Measurements from ENCODE around the gene CD1B. TPM values are rescaled to one million over a fixed set of nuclear protein-coding genes. Genes with fewer than 3 reads are reported as not detected.
"Not testable (repeated sequence)": the region's sequence is repeated elsewhere in the genome, so short reads cannot be mapped to it uniquely, and the experiment has no call there.

The CD1B gene
- total RNA-seq, 1 experiment from 2014 or later: not detected

- no peak for DNase-seq (ENCODE audit: low spot score)
Observed at GRCh38 chr1:158329300-158329699, 2.0 kb downstream of the CD1B start.

- no peak for DNase-seq (ENCODE audit: low spot score)
Observed at GRCh38 chr1:158328426-158328825, 2.9 kb downstream of the CD1B start.

GRCh38 chr1:158327481-158327880 is 3.9 kb downstream of the CD1B start:
- DNase-seq (ENCODE audit: low spot score): no peak

GRCh38 chr1:158324395-158324794 is 6.9 kb downstream of the CD1B start:
- DNase-seq (ENCODE audit: low spot score): no peak

- no peak for DNase-seq (ENCODE audit: low spot score)
Observed at GRCh38 chr1:158323866-158324265, 7.5 kb downstream of the CD1B start.

GRCh38 chr1:158311066-158311465 is 20.3 kb downstream of the CD1B start:
- no peak for DNase-seq (ENCODE audit: low spot score)

- no peak for DNase-seq (ENCODE audit: low spot score)
Observed at GRCh38 chr1:158310623-158311022, 20.7 kb downstream of the CD1B start.

- DNase-seq (ENCODE audit: low spot score): no peak
Observed at GRCh38 chr1:158295791-158296190, 35.5 kb downstream of the CD1B start.

GRCh38 chr1:158290321-158290844 is 40.9 kb downstream of the CD1B start:
- DNase-seq (ENCODE audit: low spot score): no peak

GRCh38 chr1:158289811-158290210 is 41.5 kb downstream of the CD1B start, which contains the start of gene CD1C:
Gene CD1C, plus strand, starts transcription at chr1:158289923. Its CDS starts 142 bp downstream, at chr1:158290065.
- DNase-seq (ENCODE audit: low spot score): no peak

GRCh38 chr1:158286941-158287346 is 44.4 kb downstream of the CD1B start:
- no peak for DNase-seq (ENCODE audit: low spot score)

GRCh38 chr1:158286487-158286886 is 44.8 kb downstream of the CD1B start:
- DNase-seq (ENCODE audit: low spot score): no peak

- DNase-seq (ENCODE audit: low spot score): no peak
Observed at GRCh38 chr1:158285756-158286241, 45.5 kb downstream of the CD1B start.

GRCh38 chr1:158283965-158284364 is 47.4 kb downstream of the CD1B start:
- DNase-seq (ENCODE audit: low spot score): no peak

- DNase-seq (ENCODE audit: low spot score): not testable (repeated sequence)
Observed at GRCh38 chr1:158282421-158282820, 48.9 kb downstream of the CD1B start.

Other genes starting within 250 kb of the CD1B start
- not detected in 2 replicates for gene CD1D, start 150.6 kb downstream of the CD1B start, total RNA-seq (2014; rRNA removed; shearing (Covaris generic))
- not detected in 2 replicates for gene CD1A, start 77.1 kb downstream of the CD1B start, total RNA-seq (2014; rRNA removed; shearing (Covaris generic))
- not detected in 2 replicates for gene CD1C, start 41.6 kb downstream of the CD1B start, total RNA-seq (2014; rRNA removed; shearing (Covaris generic))
- gene CD1E, start 22.4 kb upstream of the CD1B start, total RNA-seq (2014; rRNA removed; shearing (Covaris generic)): not detected in 2 replicates
- not detected in 2 replicates for gene OR10T2, start 67.9 kb upstream of the CD1B start, total RNA-seq (2014; rRNA removed; shearing (Covaris generic))
- gene OR10K2, start 94.7 kb upstream of the CD1B start, total RNA-seq (2014; rRNA removed; shearing (Covaris generic)): not detected in 2 replicates
- not detected in 2 replicates for gene OR10K1, start 130.3 kb upstream of the CD1B start, total RNA-seq (2014; rRNA removed; shearing (Covaris generic))
- gene OR10R2, start 140.7 kb upstream of the CD1B start, total RNA-seq (2014; rRNA removed; shearing (Covaris generic)): not detected in 2 replicates
- not detected in 2 replicates for gene OR6Y1, start 222.9 kb upstream of the CD1B start, total RNA-seq (2014; rRNA removed; shearing (Covaris generic))
- gene OR6P1, start 239.0 kb upstream of the CD1B start, total RNA-seq (2014; rRNA removed; shearing (Covaris generic)): not detected in 2 replicates
- not detected in 2 replicates for gene OR10X1, start 248.4 kb upstream of the CD1B start, total RNA-seq (2014; rRNA removed; shearing (Covaris generic))

Measured in HT-29 (cell line).